HG03575 (cell line): ENCODE results near the gene GAD1.

Experiments used
- ATAC-seq: cut with Tn5 transposase; IDR thresholded peaks from one replicate; pipeline ENCODE4 v1.9.1; 2021; ENCODE audit not compliant: unreplicated experiment, insufficient number of reproducible peaks, low FRiP score; ENCODE audit errors: extremely low read depth

Gene GAD1

GRCh38 chr2:170817093-170818035, 677 bp downstream of the GAD1 start:
- no peak for ATAC-seq

DNA sequence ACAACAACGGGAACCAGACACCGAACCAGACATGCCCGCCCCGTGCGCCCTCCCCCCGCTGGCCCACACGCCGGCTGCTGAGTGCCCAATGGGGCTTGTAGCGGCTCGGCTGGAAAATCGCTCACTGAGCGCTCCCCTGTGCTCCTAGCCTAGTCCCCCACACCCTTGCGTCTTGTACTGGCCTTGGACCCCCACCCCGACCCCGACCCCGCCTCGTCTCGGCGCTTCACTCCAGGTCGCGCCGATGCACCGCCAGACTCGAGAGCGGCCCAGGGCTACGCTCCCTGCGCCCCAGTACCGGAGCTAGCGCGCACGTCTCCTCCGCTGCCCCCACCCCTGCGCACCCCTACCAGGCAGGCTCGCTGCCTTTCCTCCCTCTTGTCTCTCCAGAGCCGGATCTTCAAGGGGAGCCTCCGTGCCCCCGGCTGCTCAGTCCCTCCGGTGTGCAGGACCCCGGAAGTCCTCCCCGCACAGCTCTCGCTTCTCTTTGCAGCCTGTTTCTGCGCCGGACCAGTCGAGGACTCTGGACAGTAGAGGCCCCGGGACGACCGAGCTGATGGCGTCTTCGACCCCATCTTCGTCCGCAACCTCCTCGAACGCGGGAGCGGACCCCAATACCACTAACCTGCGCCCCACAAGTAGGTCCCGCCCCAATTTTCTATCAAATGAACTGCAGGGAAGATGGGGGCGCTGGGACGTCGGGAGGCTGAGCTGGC, 1.5 kb downstream of the GAD1 start:
- ATAC-seq = no peak

GRCh38 chr2:170818752-170819470, 2.2 kb downstream of the GAD1 start:
- no peak for ATAC-seq

GRCh38 chr2:170819680-170820664, 3.3 kb downstream of the GAD1 start:
- ATAC-seq = no peak

DNA sequence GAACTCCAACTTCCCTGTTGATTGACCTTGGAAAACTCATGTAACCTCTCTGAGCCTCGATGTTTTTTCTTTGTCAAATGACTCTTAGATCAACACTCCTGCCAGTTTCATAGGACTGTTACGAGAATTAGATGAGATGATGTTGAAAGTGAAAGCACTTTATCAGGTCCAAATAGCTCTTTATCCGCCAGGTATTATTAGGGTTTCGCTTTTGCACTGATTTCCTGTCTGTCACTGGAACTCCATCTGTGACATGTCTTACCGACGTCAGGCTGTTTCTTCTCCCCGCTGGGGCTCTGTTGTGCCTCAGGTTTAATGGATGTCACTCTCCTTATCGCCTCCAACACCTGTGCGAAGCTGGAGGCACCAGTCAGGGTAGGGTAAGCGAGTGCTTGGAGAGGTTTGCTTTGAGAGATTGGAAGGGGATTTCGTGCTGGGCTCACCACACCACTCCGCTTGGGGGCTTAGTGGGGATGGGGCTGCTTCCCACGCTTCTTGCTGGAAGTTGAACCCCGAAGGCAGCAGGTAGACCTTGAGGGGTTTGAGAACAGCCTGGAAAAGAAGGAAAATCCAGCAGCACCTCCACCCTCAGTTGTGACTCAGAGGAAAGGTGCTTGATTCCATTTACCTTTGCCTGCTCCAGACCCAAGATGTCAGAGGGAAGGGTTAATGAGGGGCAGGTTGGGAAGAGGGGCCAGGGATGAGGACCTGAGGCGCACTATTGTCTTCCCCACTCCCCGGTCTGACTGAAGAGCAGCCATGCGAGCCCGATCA, 4.3 kb downstream of the GAD1 start:
- ATAC-seq = no peak

- ATAC-seq = no peak
Measured at GRCh38 chr2:170821531-170822289, 5.0 kb downstream of the GAD1 start.

DNA sequence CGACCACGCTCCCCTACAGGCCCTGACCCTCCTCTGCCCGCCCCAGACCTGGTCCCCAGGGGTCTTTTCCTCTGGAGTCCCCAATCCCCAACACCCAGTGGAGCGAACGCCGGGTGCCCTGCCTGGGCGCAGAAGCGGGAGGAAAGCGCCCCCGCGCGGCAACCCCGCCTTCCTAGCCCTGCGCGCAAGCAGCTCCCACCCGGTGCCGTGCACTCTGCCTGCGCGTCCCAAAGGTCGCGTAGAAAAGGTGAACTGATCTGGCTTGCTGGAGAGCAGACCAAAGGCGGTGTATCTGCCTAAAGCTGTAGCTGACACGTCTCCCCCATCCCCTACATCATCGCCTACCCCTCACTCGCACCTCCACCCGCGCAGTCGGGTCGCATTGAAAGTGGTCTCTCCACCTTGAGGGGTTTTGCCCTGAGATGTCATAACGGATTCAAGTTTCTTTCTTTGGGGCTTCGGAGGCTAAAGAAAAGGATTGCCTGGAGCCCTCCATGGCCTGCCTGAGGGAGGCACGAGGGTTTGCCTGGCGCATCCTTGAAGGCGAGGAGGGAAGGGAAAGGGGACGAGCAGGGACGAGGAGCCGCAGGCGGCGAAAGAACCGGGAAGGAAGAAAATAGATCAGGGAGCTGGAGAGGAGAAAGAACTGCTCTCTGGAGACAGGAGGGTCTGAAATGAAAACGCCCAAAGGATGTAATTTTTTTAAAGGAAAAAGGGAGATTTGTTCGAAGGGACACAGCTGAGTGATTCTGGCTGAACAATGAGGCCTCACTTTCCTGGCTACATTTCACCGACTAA, 5.8 kb downstream of the GAD1 start:
- no peak for ATAC-seq

GRCh38 chr2:170823088-170823897, 6.6 kb downstream of the GAD1 start:
- no peak for ATAC-seq

DNA sequence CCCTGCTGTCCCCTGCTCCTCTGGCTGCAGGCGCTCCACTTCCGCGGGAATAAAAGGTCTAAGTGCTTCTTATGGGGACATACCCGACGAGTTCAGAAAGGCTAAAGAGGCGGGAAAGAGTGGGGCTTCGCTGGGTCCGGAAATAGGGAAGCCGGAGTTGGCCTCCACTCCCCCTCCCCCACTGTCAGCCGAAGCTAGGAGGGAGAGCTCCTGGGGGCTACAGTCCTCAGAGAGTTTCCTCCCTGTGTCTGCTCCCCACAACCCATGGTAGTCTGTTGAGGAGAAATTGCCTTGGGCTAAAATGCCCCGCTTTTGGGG, 7.2 kb downstream of the GAD1 start:
- ATAC-seq = no peak

DNA sequence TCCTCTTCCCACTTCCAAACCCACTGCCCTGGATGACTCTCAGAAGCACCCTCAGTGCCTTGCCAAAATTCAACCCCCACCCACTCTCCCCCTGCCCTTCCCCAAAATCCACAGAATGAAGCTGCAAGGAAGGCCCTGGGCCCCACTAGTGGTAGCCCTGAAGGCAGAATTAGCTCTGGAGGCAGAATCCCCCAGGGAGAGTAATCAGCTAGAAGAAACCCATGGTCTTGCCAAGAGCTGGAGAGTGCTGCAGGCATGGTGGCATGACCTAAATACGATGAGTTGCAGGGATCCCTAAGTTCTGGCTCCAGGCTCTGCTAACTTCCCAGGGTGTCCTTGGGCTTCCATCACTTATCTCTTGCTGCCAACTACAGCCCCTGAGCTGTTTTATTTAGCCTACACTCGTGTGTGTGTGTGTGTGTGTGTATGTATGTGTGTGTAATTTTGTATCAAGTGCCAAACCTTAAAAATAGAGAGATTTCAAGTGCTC, 7.9 kb downstream of the GAD1 start:
- no peak for ATAC-seq

GRCh38 chr2:170827841-170828532, 11.3 kb downstream of the GAD1 start:
- no peak for ATAC-seq

- ATAC-seq = no peak
Measured at GRCh38 chr2:170828533-170828916, 11.8 kb downstream of the GAD1 start.

DNA sequence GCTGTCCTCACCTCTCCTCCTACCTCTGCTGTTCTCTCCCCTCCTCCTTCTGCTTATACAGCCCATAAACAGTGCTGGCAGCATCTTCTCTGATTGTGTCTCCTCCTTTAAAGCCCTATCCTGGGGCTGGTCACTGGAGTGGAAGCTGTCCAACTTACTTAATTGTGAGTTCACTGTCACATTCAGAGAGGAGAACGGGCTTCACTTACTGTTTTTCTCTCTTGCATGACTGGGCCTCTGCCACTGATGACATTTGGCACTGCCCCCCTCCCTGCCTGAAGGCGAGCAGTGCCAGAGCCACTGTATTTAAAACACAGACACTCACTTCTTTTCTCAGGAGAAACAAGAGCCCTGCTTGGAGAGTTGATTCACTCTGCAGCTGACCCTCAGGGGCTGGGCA, 12.3 kb downstream of the GAD1 start:
- ATAC-seq = no peak

GRCh38 chr2:170830166-170830565, 13.5 kb downstream of the GAD1 start:
- no peak for ATAC-seq

DNA sequence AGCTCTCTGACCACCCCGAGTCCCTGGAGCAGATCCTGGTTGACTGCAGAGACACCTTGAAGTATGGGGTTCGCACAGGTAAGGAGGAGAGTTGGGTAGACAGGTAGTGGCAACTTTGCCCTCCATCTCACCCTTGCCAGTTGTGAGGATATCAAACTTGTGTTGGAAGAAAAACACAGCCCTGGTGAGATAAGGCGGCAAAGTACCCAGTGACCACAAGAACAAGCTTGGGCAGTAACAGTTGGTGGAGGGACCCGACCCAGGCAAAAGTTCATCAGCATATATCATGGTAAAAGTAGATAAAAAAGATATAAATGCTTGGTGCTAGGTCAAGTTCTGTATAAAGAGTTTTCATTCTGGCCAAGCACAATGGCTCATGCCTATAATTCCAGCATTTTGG, 14.4 kb downstream of the GAD1 start:
- ATAC-seq = no peak
